IPS-20b (cell line): ENCODE measurements around the gene VIM.

Experiments
- H3K27ac ChIP-seq: one replicate; pipeline ENCODE4 v1.5.1; 2013; ENCODE audit warnings: low read length
- H3K27me3 ChIP-seq: 2 replicates; pipeline ENCODE4 v1.6.1; 2013; ENCODE audit warnings: mild to moderate bottlenecking, low read length, inconsistent platforms; ENCODE audit not compliant: insufficient read depth
- H3K36me3 ChIP-seq: 2 replicates; pipeline ENCODE4 v1.6.1; 2013; ENCODE audit warnings: low read depth, mild to moderate bottlenecking, inconsistent platforms, low read length, moderate library complexity; ENCODE audit not compliant: insufficient read depth
- H3K4me1 ChIP-seq: 2 replicates; pipeline ENCODE4 v1.6.1; 2013; ENCODE audit warnings: mild to moderate bottlenecking, control low read depth, inconsistent platforms, low read length, moderate library complexity; ENCODE audit not compliant: insufficient read depth
- H3K4me3 ChIP-seq: 2 replicates; pipeline ENCODE4 v1.5.1; 2013; ENCODE audit warnings: mild to moderate bottlenecking, low read length, inconsistent platforms
- H3K9ac ChIP-seq: 2 replicates; pipeline ENCODE4 v1.6.1; 2013; ENCODE audit warnings: low read depth, mild to moderate bottlenecking, inconsistent platforms, low read length, moderate library complexity
- H3K9me3 ChIP-seq: 2 replicates; pipeline ENCODE4 v1.6.1; 2013; ENCODE audit warnings: mild to moderate bottlenecking, low read depth, low read length, inconsistent platforms; ENCODE audit not compliant: insufficient read depth

Gene VIM

DNA sequence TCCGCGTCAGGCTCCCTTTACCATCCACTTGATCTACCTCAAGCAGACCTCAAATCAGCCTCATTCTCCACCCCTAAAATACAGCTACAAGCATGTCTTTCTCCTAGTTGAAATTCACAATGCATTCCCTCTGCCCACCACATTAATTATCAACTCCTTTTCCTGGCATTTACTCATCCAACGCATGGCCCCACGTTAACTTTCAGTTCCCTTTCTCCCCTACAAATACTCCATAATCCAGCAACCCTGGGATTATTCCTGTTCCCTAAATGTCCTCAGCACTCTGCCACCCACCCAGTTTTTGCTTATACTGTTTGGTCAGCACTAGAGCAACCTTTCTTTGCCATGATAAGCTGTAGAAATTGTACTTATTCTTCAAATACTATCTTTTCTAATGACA, 5.7 kb upstream of the VIM start:
- H3K27ac ChIP-seq: no peak overlapping the region

DNA sequence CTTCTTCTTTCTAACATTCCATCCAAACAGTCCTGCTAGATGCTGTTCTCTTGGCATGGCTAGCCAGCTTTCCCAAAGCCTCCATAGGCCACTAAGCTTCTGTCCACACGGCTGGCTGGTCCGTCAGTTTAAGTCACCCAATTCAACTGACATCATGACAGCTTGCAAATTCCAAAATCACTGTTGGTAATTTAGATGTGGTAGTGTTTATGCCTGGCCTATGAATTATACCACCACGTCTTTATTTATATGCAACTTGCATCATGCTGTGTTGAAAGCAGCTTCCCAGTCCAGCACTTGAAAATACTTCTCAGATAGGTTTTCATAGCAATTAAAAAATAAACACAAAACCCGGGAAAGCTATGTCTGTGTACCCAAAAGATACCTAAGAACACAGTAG, 2.2 kb upstream of the VIM start:
- Histone ChIP-seq H3K9ac (no peak overlapping the region), H3K4me3 (no peak overlapping the region), H3K27ac (no peak overlapping the region), H3K9me3 (no peaks in the 10 kb centered on the region), H3K36me3 (peaks cover 3% of the 10 kb centered on the region; the same call in 1 of the 2 replicates), H3K4me1 (peaks cover 19% of the 10 kb centered on the region; the same call in 1 of the 2 replicates), H3K27me3 (peaks cover 37% of the 10 kb centered on the region)

More for the DNA sequence above, 5.7 kb upstream of the VIM start:
- peaks cover 15% of the 10 kb centered on the region; the same call in 1 of the 2 replicates for H3K4me1 ChIP-seq
- H3K4me3 ChIP-seq: no peak overlapping the region
- peaks cover 17% of the 10 kb centered on the region for H3K27me3 ChIP-seq
- no peaks in the 10 kb centered on the region for H3K9me3 ChIP-seq
- no peaks in the 10 kb centered on the region for H3K36me3 ChIP-seq
- no peak overlapping the region for H3K9ac ChIP-seq

DNA sequence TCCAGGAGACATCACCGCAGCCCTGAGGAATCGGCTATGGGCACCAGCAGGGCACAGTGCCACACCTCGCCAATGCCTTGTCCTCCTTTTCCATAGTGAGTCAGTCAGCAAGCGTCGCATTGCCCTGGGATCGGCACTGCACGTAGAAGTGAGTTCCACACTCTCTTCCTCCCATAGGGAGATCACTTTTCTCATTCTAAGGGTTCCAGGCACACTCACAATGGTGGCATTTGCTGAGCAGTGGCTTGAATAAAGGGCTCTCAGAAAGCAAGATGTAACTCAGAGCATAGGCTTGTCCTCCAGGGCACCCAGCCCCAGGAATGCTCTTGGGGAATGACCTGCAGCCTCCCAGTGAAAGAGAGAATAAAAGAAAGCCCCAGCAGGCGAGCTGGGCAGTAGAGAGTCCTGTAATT, 1.1 kb upstream of the VIM start:
- H3K4me3 ChIP-seq: peak overlapping the region; percentile 65
- H3K9me3 ChIP-seq: no peaks in the 10 kb centered on the region
- H3K4me1 ChIP-seq: peaks cover 24% of the 10 kb centered on the region; the same call in 1 of the 2 replicates
- H3K27me3 ChIP-seq: peaks cover 37% of the 10 kb centered on the region
- H3K9ac ChIP-seq: no peak overlapping the region; the same call in 1 of the 2 replicates
- no peak overlapping the region for H3K27ac ChIP-seq
- H3K36me3 ChIP-seq: peaks cover 14% of the 10 kb centered on the region; the same call in 1 of the 2 replicates

DNA sequence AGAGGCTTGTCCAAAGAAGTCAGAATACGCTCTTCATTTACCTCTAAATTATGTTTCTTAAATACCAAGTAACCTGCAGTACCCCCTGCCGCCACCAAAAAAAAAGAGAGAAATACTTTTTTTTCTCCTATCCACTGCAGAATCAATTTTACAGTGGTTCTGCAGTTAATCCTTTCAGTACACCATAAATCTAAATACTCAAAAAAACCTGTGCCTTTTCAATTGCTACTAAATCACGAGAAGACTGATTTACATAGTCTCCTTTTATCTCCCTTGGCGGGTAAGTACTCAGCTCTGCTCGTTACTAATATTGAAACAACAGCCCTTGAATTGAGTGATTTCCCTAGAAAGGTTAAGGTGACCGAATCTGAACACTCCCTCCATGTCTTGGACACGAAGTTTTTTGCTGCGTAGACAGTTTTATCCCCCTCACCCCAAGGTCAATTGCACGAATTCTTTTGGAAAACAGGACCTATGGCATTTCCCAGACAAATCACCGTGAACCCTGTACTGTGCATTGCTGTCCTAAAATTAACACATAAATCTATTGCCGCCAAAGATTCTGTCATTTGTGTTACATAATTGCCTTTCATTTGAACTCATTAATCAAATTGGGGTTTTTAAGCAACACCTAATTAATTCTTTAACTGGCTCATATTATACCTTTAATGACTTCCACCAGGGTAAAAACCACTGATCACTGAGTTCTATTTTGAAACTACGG, 512 bp upstream of the VIM start:
- Histone ChIP-seq H3K36me3 (peaks cover 21% of the 10 kb centered on the region), H3K4me3 (peak overlapping the region; percentile 65), H3K27me3 (peaks cover 37% of the 10 kb centered on the region), H3K4me1 (peaks cover 24% of the 10 kb centered on the region; the same call in 1 of the 2 replicates), H3K27ac (no peak overlapping the region), H3K9me3 (no peaks in the 10 kb centered on the region), H3K9ac (peak overlapping the region; percentile 77; the same call in 1 of the 2 replicates)

DNA sequence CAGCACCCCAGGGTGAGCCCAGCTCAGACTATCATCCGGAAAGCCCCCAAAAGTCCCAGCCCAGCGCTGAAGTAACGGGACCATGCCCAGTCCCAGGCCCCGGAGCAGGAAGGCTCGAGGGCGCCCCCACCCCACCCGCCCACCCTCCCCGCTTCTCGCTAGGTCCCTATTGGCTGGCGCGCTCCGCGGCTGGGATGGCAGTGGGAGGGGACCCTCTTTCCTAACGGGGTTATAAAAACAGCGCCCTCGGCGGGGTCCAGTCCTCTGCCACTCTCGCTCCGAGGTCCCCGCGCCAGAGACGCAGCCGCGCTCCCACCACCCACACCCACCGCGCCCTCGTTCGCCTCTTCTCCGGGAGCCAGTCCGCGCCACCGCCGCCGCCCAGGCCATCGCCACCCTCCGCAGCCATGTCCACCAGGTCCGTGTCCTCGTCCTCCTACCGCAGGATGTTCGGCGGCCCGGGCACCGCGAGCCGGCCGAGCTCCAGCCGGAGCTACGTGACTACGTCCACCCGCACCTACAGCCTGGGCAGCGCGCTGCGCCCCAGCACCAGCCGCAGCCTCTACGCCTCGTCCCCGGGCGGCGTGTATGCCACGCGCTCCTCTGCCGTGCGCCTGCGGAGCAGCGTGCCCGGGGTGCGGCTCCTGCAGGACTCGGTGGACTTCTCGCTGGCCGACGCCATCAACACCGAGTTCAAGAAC, 1.1 kb downstream of the VIM start:
- H3K27ac ChIP-seq: no peak overlapping the region
- H3K27me3 ChIP-seq: peaks cover 37% of the 10 kb centered on the region
- H3K36me3 ChIP-seq: peaks cover 37% of the 10 kb centered on the region
- H3K9ac ChIP-seq: peak overlapping the region; percentile 77
- H3K9me3 ChIP-seq: no peaks in the 10 kb centered on the region
- H3K4me3 ChIP-seq: peak overlapping the region; percentile 90
- peaks cover 24% of the 10 kb centered on the region; the same call in 1 of the 2 replicates for H3K4me1 ChIP-seq

DNA sequence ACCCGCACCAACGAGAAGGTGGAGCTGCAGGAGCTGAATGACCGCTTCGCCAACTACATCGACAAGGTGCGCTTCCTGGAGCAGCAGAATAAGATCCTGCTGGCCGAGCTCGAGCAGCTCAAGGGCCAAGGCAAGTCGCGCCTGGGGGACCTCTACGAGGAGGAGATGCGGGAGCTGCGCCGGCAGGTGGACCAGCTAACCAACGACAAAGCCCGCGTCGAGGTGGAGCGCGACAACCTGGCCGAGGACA, 1.6 kb downstream of the VIM start:
- Histone ChIP-seq H3K36me3 (peaks cover 41% of the 10 kb centered on the region), H3K27ac (no peak overlapping the region), H3K4me1 (peaks cover 24% of the 10 kb centered on the region; the same call in 1 of the 2 replicates), H3K9me3 (no peaks in the 10 kb centered on the region), H3K9ac (peak overlapping the region; percentile 75; the same call in 1 of the 2 replicates), H3K27me3 (peaks cover 37% of the 10 kb centered on the region), H3K4me3 (peak overlapping the region; percentile 90)

DNA sequence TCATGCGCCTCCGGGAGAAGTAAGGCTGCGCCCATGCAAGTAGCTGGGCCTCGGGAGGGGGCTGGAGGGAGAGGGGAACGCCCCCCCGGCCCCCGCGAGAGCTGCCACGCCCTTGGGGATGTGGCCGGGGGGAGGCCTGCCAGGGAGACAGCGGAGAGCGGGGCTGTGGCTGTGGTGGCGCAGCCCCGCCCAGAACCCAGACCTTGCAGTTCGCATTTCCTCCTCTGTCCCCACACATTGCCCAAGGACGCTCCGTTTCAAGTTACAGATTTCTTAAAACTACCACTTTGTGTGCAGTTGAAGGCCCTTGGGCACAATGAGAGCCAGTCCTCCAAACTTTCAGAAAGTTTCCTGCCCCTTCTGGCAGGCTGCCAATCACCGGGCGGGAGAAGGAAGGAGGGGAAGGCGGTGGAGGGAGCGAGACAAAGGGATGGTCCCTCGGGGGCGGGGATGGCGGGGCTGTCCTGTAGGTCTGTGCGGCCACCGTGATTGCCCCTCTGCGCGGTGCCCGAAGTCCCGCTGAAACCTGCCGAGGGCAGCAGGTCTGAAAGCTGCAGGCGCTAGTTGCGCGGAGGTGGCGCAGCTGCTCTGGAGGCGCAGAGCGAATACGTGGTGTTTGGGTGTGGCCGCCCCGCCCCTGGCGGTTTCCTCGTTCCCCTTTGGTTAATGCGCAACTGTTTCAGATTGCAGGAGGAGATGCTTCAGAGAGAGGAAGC, 2.1 kb downstream of the VIM start:
- peaks cover 37% of the 10 kb centered on the region for H3K27me3 ChIP-seq
- H3K9me3 ChIP-seq: no peaks in the 10 kb centered on the region
- no peak overlapping the region for H3K27ac ChIP-seq
- peak overlapping the region; percentile 75; the same call in 1 of the 2 replicates for H3K9ac ChIP-seq
- peaks cover 24% of the 10 kb centered on the region; the same call in 1 of the 2 replicates for H3K4me1 ChIP-seq
- peak overlapping the region; percentile 90 for H3K4me3 ChIP-seq
- H3K36me3 ChIP-seq: peaks cover 46% of the 10 kb centered on the region

DNA sequence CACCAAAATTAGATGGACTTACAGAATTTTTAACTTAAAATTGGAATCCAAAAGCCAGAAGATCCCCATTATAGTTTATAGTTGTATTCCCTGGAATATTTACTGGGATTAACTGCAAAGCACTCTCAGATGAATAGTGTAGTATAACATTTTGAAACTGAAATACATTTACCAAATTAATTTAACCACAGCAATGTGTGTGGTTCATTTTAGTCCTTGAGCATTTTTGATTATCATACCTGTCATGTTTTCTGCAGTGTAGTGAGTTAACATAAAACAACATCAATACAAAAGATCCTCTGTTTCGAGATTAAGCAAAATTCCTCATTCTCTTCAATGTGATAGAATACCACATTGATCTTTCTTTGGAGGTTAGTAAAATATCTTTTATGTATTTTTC, 3.7 kb downstream of the VIM start:
- H3K9ac ChIP-seq: peak overlapping the region; percentile 32; the same call in 1 of the 2 replicates
- H3K4me1 ChIP-seq: peaks cover 17% of the 10 kb centered on the region; the same call in 1 of the 2 replicates
- peak overlapping the region; percentile 90 for H3K4me3 ChIP-seq

DNA sequence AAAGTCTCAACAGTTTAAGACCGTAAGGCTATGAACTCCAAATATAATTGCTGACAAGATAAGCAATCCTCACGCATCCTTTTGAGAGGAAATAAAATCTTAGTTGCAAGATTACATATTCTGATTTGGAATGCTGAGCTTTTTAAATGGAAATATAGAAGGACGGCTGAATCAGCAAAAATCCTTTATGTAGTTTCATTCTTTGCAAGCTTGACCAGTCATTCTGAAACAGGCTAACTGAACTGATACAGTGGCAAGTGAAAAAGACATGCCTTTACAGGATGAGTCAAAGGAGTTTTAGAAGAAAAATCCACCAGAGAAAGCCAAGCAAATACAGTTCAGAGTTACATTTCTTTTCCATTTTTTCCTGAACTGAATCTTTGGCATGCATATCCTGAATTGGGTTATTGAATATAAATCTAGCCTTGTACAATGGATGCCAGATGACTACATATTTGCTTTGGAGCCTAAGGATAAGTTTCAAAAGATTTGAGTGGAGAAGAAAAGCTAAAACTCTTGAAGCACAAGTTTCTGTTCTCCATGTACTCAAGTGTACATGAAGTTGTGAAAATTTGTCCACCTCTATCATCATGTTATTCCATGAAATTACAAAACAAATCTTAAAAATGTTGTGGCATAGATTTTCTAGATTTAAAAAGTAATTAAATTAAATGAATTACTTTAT, 4.4 kb downstream of the VIM start:
- peak overlapping the region; percentile 90; the same call in 1 of the 2 replicates for H3K4me3 ChIP-seq
- peak overlapping the region; percentile 32; the same call in 1 of the 2 replicates for H3K9ac ChIP-seq
- peaks cover 18% of the 10 kb centered on the region for H3K27me3 ChIP-seq
- H3K27ac ChIP-seq: no peak overlapping the region
- H3K9me3 ChIP-seq: no peaks in the 10 kb centered on the region
- H3K4me1 ChIP-seq: peaks cover 10% of the 10 kb centered on the region; the same call in 1 of the 2 replicates
- H3K36me3 ChIP-seq: peaks cover 69% of the 10 kb centered on the region

More for the DNA sequence above, 3.7 kb downstream of the VIM start:
- Histone ChIP-seq H3K36me3 (peaks cover 63% of the 10 kb centered on the region), H3K9me3 (no peaks in the 10 kb centered on the region), H3K27me3 (peaks cover 25% of the 10 kb centered on the region), H3K27ac (no peak overlapping the region)

DNA sequence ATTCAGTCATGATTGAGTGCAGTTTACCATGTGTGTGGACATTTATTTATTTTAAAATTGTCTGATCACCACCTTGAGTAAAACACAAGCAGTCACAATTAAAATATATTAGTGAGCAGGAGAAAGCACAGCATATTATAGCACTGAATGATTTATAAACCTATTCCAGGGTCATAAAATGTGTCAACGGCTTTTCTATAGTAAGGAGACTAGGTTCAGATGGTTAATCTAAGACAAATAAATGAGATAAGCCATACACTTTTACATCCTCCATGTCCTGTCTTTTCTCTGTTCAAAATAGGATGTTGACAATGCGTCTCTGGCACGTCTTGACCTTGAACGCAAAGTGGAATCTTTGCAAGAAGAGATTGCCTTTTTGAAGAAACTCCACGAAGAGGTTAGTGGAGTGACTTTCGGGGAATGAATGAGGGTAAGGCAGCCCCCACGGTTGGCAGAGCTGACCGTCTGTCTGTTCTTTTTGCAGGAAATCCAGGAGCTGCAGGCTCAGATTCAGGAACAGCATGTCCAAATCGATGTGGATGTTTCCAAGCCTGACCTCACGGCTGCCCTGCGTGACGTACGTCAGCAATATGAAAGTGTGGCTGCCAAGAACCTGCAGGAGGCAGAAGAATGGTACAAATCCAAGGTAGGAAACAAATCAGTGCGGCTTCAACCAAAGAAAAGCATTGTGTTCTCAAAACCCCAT, 5.4 kb downstream of the VIM start:
- Histone ChIP-seq H3K4me1 (peaks cover 6% of the 10 kb centered on the region; the same call in 1 of the 2 replicates), H3K4me3 (no peak overlapping the region), H3K27me3 (peaks cover 8% of the 10 kb centered on the region; the same call in 1 of the 2 replicates), H3K36me3 (peaks cover 76% of the 10 kb centered on the region), H3K9me3 (no peaks in the 10 kb centered on the region), H3K27ac (no peak overlapping the region), H3K9ac (no peak overlapping the region)
